GM21367 (cell line): ENCODE data around the gene GLI1.
A peak's percentile ranks its signal among the peaks of the same experiment; 100 is the strongest.

Source experiments
- ATAC-seq: cut with Tn5 transposase; IDR thresholded peaks from one replicate; pipeline ENCODE4 v1.9.1; 2021; ENCODE audit not compliant: unreplicated experiment

GLI1 gene

DNA sequence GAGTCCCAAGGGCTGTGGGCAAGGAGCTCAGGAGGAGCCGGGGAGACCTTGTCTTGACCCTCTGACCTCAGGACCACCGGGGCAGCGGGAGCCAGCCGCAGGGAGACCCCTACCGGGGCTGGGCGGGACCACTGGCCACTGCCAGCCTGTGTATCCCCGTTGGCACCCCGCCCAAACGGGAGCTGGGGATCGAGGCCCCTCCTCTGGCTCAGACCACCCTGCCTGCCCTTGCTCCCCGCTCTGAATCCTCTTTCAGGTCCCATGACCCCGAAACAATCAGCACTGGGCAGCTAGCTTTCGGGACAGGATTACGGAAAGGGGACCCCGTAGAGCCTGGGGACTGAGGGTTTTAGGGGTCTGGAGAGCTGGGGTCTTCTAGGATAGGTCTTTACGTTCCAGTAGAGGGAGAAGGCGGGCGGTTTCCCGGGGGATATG, 1.3 kb downstream of the GLI1 start:
- no peak for ATAC-seq

DNA sequence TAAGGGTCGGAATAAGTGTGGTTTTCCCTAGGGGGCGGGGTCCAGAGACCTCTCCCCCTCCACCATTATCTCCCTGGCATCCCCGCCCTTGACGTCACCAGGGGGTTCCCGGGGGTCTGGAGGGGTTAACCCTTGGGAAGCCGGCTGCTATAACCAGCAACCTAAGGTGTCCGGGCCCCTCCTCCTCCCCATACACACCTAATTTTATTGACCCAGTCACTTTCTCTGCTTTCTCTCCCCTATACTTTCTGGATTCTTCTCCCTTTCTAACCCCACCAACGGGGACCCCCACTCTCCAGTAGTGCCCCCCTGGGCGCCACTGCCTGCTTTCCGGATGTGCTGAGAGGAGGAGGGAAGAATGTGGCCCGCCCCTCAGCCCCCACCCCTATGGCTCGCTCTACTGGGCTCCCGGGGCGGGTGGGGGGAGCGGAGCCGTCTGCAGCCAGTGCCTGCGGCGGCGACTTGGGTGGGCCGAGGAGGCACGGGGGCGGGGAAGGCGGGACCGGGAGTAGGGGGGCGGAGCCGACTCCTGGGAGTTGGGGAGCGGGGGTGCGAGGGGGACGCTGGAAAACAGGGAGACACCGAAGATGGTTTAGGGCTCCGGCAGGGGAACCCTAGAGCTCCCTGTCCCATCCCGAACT, 1.8 kb downstream of the GLI1 start:
- ATAC-seq = no peak

- ATAC-seq = no peak
Measured at GRCh38 chr12:57461917-57462250, 2.3 kb downstream of the GLI1 start.

GRCh38 chr12:57462251-57462911, 2.8 kb downstream of the GLI1 start:
- ATAC-seq = peak; percentile 59

- ATAC-seq = no peak
Measured at GRCh38 chr12:57462912-57463253, 3.3 kb downstream of the GLI1 start.

DNA sequence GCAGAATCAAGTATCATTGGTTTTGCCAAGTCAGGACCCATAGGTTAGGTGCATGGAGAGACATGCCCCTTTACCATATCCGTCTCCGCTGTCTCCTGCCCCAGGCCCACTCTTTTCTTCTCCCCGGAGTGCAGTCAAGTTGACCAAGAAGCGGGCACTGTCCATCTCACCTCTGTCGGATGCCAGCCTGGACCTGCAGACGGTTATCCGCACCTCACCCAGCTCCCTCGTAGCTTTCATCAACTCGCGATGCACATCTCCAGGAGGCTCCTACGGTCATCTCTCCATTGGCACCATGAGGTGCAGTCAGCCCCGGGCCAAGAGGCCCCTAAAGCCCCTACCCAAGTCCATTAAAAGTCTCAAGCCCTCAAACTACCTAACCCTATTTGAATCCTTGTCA, 5.0 kb downstream of the GLI1 start:
- no peak for ATAC-seq

DNA sequence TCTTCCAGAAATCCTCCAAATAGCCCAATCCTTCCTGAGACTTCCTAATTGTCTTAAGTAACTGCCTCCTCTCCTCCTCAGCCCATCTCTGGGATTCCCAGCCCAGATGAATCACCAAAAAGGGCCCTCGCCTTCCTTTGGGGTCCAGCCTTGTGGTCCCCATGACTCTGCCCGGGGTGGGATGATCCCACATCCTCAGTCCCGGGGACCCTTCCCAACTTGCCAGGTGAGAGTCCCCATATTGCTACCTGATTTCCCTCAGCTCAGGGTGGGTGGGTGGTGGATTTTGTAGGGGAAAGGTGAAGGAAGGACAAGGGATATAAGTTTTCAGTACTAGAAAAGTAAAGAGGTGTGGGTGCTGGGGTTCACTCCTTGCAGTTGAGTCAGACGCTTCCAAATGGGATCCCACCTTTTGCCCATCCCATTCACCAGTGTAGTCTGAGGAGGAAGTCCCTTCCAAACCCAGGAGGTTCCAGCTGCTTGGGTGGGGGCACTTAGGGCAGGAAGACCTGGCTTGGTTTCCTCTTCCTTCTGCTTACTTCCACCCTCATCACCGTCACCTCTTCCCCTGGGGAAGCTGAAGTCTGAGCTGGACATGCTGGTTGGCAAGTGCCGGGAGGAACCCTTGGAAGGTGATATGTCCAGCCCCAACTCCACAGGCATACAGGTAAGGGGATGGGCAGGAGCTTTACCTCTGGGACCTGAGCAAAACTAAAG, 5.6 kb downstream of the GLI1 start:
- no peak for ATAC-seq

- no peak for ATAC-seq
Measured at GRCh38 chr12:57465747-57466505, 6.3 kb downstream of the GLI1 start.

DNA sequence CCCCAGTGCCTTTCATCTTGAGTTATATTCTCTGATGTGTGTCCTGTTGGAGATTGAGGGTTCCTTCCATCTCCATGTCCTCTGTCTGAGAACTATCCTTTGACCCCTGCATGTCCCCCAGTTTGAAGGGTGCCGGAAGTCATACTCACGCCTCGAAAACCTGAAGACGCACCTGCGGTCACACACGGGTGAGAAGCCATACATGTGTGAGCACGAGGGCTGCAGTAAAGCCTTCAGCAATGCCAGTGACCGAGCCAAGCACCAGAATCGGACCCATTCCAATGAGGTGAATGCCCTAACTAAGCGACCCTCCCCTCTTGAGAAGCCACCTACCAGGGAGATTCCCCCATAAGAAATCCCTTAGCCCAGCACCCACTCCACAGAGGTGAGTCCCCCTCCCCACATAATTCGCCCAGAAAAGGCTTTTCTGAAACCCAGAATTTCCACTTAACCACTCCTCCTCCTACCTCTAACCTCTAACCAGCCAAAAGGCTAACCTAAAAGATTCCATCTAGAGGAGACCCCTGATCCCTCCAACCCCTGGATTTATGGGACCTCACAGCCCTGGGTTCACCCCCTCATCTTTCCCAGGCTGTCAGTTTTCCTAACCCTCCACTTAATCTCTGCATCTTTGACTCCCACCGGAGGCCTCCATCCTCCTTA, 7.8 kb downstream of the GLI1 start:
- ATAC-seq = no peak

DNA sequence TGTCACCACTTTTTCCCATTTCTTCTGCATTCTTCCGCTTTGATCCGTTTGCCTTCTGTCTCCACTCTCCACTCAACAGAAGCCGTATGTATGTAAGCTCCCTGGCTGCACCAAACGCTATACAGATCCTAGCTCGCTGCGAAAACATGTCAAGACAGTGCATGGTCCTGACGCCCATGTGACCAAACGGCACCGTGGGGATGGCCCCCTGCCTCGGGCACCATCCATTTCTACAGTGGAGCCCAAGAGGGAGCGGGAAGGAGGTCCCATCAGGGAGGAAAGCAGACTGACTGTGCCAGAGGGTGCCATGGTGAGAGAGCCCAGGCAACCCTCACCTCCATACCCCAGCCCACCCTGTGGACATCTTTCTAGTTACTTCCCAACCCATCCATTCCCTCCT, 8.3 kb downstream of the GLI1 start:
- ATAC-seq = no peak

DNA sequence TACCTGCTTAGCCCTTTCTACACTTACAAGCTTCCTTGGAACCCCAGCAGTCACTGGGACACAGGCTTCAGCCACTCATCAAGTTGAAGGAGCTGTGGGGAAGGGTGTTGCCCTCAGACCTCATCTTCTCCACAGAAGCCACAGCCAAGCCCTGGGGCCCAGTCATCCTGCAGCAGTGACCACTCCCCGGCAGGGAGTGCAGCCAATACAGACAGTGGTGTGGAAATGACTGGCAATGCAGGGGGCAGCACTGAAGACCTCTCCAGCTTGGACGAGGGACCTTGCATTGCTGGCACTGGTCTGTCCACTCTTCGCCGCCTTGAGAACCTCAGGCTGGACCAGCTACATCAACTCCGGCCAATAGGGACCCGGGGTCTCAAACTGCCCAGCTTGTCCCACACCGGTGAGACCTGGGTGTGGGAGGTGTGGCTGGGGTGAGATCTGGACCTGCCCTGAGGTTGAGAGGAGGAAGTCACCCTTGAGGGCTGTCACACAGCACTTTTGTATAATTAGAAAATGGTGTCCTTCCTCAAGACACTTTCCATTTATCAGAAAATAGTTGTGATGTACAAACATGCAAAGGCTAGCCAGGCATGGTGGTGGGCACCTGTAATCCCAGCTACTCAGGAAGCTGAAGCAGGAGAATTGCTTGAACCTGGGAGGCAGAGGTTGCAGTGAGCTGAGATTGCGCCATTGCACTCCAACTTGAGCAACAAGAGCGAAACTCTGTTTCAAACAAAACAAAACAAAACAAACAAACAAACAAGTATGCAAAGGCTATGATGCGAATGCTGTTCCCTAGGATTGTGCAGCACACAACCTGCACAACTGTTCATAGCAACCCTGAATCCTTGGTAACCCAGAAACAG, 9.9 kb downstream of the GLI1 start:
- no peak for ATAC-seq

DNA sequence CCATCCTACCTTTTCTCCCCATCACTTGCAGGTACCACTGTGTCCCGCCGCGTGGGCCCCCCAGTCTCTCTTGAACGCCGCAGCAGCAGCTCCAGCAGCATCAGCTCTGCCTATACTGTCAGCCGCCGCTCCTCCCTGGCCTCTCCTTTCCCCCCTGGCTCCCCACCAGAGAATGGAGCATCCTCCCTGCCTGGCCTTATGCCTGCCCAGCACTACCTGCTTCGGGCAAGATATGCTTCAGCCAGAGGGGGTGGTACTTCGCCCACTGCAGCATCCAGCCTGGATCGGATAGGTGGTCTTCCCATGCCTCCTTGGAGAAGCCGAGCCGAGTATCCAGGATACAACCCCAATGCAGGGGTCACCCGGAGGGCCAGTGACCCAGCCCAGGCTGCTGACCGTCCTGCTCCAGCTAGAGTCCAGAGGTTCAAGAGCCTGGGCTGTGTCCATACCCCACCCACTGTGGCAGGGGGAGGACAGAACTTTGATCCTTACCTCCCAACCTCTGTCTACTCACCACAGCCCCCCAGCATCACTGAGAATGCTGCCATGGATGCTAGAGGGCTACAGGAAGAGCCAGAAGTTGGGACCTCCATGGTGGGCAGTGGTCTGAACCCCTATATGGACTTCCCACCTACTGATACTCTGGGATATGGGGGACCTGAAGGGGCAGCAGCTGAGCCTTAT, 10.8 kb downstream of the GLI1 start:
- ATAC-seq = no peak

DNA sequence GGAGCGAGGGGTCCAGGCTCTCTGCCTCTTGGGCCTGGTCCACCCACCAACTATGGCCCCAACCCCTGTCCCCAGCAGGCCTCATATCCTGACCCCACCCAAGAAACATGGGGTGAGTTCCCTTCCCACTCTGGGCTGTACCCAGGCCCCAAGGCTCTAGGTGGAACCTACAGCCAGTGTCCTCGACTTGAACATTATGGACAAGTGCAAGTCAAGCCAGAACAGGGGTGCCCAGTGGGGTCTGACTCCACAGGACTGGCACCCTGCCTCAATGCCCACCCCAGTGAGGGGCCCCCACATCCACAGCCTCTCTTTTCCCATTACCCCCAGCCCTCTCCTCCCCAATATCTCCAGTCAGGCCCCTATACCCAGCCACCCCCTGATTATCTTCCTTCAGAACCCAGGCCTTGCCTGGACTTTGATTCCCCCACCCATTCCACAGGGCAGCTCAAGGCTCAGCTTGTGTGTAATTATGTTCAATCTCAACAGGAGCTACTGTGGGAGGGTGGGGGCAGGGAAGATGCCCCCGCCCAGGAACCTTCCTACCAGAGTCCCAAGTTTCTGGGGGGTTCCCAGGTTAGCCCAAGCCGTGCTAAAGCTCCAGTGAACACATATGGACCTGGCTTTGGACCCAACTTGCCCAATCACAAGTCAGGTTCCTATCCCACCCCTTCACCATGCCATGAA, 11.5 kb downstream of the GLI1 start:
- no peak for ATAC-seq

DNA sequence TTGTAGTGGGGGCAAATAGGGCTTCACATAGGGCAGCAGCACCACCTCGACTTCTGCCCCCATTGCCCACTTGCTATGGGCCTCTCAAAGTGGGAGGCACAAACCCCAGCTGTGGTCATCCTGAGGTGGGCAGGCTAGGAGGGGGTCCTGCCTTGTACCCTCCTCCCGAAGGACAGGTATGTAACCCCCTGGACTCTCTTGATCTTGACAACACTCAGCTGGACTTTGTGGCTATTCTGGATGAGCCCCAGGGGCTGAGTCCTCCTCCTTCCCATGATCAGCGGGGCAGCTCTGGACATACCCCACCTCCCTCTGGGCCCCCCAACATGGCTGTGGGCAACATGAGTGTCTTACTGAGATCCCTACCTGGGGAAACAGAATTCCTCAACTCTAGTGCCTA, 12.1 kb downstream of the GLI1 start:
- ATAC-seq = no peak

GRCh38 chr12:57472391-57472790, 12.8 kb downstream of the GLI1 start:
- ATAC-seq = no peak

- ATAC-seq = no peak
Measured at GRCh38 chr12:57473392-57473791, 13.8 kb downstream of the GLI1 start.

- no peak for ATAC-seq
Measured at GRCh38 chr12:57473886-57474285, 14.3 kb downstream of the GLI1 start.

GRCh38 chr12:57474430-57474829, 14.8 kb downstream of the GLI1 start:
- no peak for ATAC-seq

DNA sequence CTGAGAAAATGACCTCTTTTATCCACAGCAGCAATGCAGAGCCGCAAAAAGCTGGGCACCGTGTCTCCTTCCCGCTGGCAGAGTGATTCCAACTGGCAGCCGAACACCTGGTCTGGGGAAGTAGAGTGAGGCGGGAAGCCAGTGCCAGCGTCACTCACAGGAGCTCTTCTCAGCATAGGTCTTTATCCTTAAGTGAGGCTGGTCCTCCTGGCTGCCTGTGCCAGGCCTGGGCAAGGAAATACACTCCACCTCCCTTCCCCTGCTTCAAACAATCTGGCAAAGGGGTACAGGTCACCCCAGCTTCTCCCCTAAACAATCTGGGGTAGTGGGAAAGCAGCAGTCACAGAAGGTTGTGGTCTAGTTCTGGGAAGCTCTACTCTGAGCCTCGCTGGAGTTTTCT, 15.3 kb downstream of the GLI1 start:
- ATAC-seq = no peak
